ENCODE data around the gene ERI3. TPM values are rescaled to one million over a fixed set of nuclear protein-coding genes. Genes with fewer than 3 reads are reported as not detected.

The ERI3 gene
- total and polyA plus RNA-seq, 2 of the 13 experiments (the other 11 are each of a cell fraction or from before 2014, with no cell fraction given) = 35.6 to 35.9 TPM

- no peak overlapping the region for H3K27ac ChIP-seq (ENCODE audit: extremely low read length, insufficient read depth, low read length)
- no TSS peak for BruUV-seq (replicated peaks)
- FAIRE-seq (no peak), ATAC-seq (no peak), DNase-seq (ENCODE audit: low spot score) (no peak)
- H3K4me1 ChIP-seq (ENCODE audit: insufficient read depth, low read length) = no peaks in the 10 kb centered on the region
- H4K20me1 ChIP-seq (ENCODE audit: insufficient read depth, low read length) = no peaks in the 10 kb centered on the region
- no peak overlapping the region for H2AFZ ChIP-seq (ENCODE audit: low read length)
- no peak overlapping the region for H3K4me2 ChIP-seq (ENCODE audit: low read depth, low read length)
- in situ Hi-C loops (cut with HindIII; ENCODE audit: extremely low pct_ligation_motif_present, low pct_unique_long_range_greater_than_20kb) (no loop called here), intact Hi-C loops (cut with micrococcal nuclease; ENCODE audit: unreplicated experiment) (no loop called here)
- no peak overlapping the region for H3K4me3 ChIP-seq (replicated peaks in 1 of 3; ENCODE audit: insufficient read depth in 1 of 3, low read depth in 2 of 3, low read length in 3 of 3)
- peaks cover 6 to 46% of the 10 kb centered on the region in 2 experiments; a peak in 4 of 5 replicates for H3K27me3 ChIP-seq (ENCODE audit: control insufficient read depth in 1 of 2, insufficient read depth in 2 of 2, low read length in 2 of 2)
- ChIA-PET POLR2A (no interaction called here), CTCF (ENCODE audit: low intra/inter-chr PET ratio, low total read pairs) (no interaction called here)
- WGBS (ENCODE audit: low lambda C conversion rate) = 32% methylated on average over 7 of the region's 7 CpGs
- no peak for TF ChIP-seq AHR (CRISPR knock-in tag; IDR thresholded peaks at IDR 0.05)
- no peak for TF ChIP-seq ZNF354B (CRISPR knock-in tag; IDR thresholded peaks at IDR 0.05)
- TF ChIP-seq NFE2L1 (CRISPR knock-in tag; IDR thresholded peaks at IDR 0.05; ENCODE audit: borderline replicate concordance) = no peak
- TF ChIP-seq SAP130 (CRISPR knock-in tag; IDR thresholded peaks at IDR 0.05; ENCODE audit: low read depth) = no peak
- TF ChIP-seq ZNF557 (CRISPR knock-in tag; IDR thresholded peaks at IDR 0.05) = no peak
- H3K9me3 ChIP-seq (ENCODE audit: low read length) = no peaks in the 10 kb centered on the region
- no peaks in the 10 kb centered on the region for H3K79me2 ChIP-seq (ENCODE audit: insufficient read depth, low read length)
- H3K36me3 ChIP-seq (replicated peaks in 1 of 2; ENCODE audit: control insufficient read depth in 1 of 2, insufficient read depth in 2 of 2, low read length in 2 of 2) = no peaks in the 10 kb centered on the region
- H3K9ac ChIP-seq (ENCODE audit: insufficient read depth, low read depth, low read length) = no peak overlapping the region
Observed at GRCh38 chr1:44366371-44366975, 11.4 kb upstream of the ERI3 start.

GRCh38 chr1:44361478-44361877 is 6.4 kb upstream of the ERI3 start:
- ChIA-PET POLR2A (no interaction called here), CTCF (ENCODE audit: low intra/inter-chr PET ratio, low total read pairs) (interaction anchor here (1.5 kb wide), 1 partner anchor 144 kb away, joined by 4 read pairs; no protein-coding TSS in a partner anchor)
- no peak overlapping the region for H3K4me3 ChIP-seq (replicated peaks in 1 of 3; ENCODE audit: insufficient read depth in 1 of 3, low read depth in 2 of 3, low read length in 3 of 3)
- H3K4me1 ChIP-seq (ENCODE audit: insufficient read depth, low read length) = peaks cover 1% of the 10 kb centered on the region; the same call in 1 of the 2 replicates
- ATAC-seq (peak; percentile 79), FAIRE-seq (peak; percentile 54), DNase-seq (ENCODE audit: low spot score) (no peak)
- H3K27me3 ChIP-seq (ENCODE audit: control insufficient read depth in 1 of 2, insufficient read depth in 2 of 2, low read length in 2 of 2) = peaks cover 2 to 27% of the 10 kb centered on the region in 2 experiments; a peak in 3 of 5 replicates
- no peak overlapping the region for H3K27ac ChIP-seq (ENCODE audit: extremely low read length, insufficient read depth, low read length)
- WGBS (ENCODE audit: low lambda C conversion rate) = 28% methylated on average over 4 of the region's 4 CpGs
- no peaks in the 10 kb centered on the region for H3K79me2 ChIP-seq (ENCODE audit: insufficient read depth, low read length)
- in situ Hi-C loops (cut with HindIII; ENCODE audit: extremely low pct_ligation_motif_present, low pct_unique_long_range_greater_than_20kb) = no loop called here
- H4K20me1 ChIP-seq (ENCODE audit: insufficient read depth, low read length) = no peaks in the 10 kb centered on the region
- no peaks in the 10 kb centered on the region for H3K36me3 ChIP-seq (replicated peaks in 1 of 2; ENCODE audit: control insufficient read depth in 1 of 2, insufficient read depth in 2 of 2, low read length in 2 of 2)
- no peak overlapping the region for H3K9ac ChIP-seq (ENCODE audit: insufficient read depth, low read depth, low read length)
- BruUV-seq (replicated peaks) = no TSS peak
- H3K9me3 ChIP-seq (ENCODE audit: low read length) = no peaks in the 10 kb centered on the region
- H3K4me2 ChIP-seq (ENCODE audit: low read depth, low read length) = no peak overlapping the region
- intact Hi-C loops (cut with micrococcal nuclease; ENCODE audit: unreplicated experiment) = loop anchor here (1.0 kb wide), 1 partner anchor 144 kb away; no protein-coding TSS in a partner anchor
- TF ChIP-seq SMC3 (IDR thresholded peaks at IDR 0.05; ENCODE audit: low read length) = peak; percentile 66
- no peak for TF ChIP-seq PAXIP1 (CRISPR knock-in tag; conservative IDR thresholded peaks at IDR 0.05)
- TF ChIP-seq, protein P1, sequence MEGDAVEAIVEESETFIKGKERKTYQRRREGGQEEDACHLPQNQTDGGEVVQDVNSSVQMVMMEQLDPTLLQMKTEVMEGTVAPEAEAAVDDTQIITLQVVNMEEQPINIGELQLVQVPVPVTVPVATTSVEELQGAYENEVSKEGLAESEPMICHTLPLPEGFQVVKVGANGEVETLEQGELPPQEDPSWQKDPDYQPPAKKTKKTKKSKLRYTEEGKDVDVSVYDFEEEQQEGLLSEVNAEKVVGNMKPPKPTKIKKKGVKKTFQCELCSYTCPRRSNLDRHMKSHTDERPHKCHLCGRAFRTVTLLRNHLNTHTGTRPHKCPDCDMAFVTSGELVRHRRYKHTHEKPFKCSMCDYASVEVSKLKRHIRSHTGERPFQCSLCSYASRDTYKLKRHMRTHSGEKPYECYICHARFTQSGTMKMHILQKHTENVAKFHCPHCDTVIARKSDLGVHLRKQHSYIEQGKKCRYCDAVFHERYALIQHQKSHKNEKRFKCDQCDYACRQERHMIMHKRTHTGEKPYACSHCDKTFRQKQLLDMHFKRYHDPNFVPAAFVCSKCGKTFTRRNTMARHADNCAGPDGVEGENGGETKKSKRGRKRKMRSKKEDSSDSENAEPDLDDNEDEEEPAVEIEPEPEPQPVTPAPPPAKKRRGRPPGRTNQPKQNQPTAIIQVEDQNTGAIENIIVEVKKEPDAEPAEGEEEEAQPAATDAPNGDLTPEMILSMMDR (CRISPR knock-in tag; IDR thresholded peaks at IDR 0.05) = peak; percentile 55
- TF ChIP-seq STAG1 (CRISPR knock-in tag; IDR thresholded peaks at IDR 0.05) = peak; percentile 49
- 0 out of 2 replicates have a peak, but pooled peaks have one; percentile 14 for TF ChIP-seq RAD21 (CRISPR knock-in tag; IDR thresholded peaks at IDR 0.05)
- TF ChIP-seq, protein P2, sequence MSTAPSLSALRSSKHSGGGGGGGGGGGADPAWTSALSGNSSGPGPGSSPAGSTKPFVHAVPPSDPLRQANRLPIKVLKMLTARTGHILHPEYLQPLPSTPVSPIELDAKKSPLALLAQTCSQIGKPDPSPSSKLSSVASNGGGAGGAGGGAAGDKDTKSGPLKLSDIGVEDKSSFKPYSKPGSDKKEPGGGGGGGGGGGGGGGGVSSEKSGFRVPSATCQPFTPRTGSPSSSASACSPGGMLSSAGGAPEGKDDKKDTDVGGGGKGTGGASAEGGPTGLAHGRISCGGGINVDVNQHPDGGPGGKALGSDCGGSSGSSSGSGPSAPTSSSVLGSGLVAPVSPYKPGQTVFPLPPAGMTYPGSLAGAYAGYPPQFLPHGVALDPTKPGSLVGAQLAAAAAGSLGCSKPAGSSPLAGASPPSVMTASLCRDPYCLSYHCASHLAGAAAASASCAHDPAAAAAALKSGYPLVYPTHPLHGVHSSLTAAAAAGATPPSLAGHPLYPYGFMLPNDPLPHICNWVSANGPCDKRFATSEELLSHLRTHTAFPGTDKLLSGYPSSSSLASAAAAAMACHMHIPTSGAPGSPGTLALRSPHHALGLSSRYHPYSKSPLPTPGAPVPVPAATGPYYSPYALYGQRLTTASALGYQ (CRISPR knock-in tag; IDR thresholded peaks at IDR 0.05) = no peak
- H2AFZ ChIP-seq (ENCODE audit: low read length) = no peak overlapping the region
